Smooth muscle cell (in vitro differentiated cells): ENCODE results near the gene RNF150. TPM values are rescaled to one million over a fixed set of nuclear protein-coding genes. Genes with fewer than 3 reads are reported as not detected.

ENCODE experiments used
- DNase-seq: peaks from one replicate; lab custom pipeline; 2025; ENCODE audit not compliant: unreplicated experiment; lab: John Stamatoyannopoulos, UW
- H2AFZ ChIP-seq: fragments of 200-600 bp; sonication (generic); 2 replicates; pipeline ENCODE4 v1.6.0; 2016; ENCODE audit warnings: antibody characterized with exemption, low read depth, mild to moderate bottlenecking
- H3F3A ChIP-seq: fragments of 200-600 bp; sonication (generic); 2 replicates; pipeline ENCODE4 v1.6.0; 2017; ENCODE audit warnings: antibody characterized with exemption, low read depth
- H3K27ac ChIP-seq: fragments of 200-600 bp; sonication (generic); 2 replicates; pipeline ENCODE4 v1.5.1; 2016; ENCODE audit warnings: low read depth, mild to moderate bottlenecking
- H3K27me3 ChIP-seq: fragments of 200-600 bp; sonication (generic); 2 replicates; pipeline ENCODE4 v1.6.1; 2016; ENCODE audit warnings: low read depth, mild to moderate bottlenecking
- H3K36me3 ChIP-seq: fragments of 200-600 bp; sonication (generic); 2 replicates; pipeline ENCODE4 v1.5.1; 2016; ENCODE audit warnings: low read depth
- H3K4me1 ChIP-seq: fragments of 200-600 bp; sonication (generic); 2 replicates; pipeline ENCODE4 v1.5.1; 2016; ENCODE audit warnings: low read depth
- H3K4me2 ChIP-seq: fragments of 200-600 bp; sonication (generic); 2 replicates; pipeline ENCODE4 v1.6.0; 2016; ENCODE audit warnings: mild to moderate bottlenecking
- H3K4me3 ChIP-seq: fragments of 200-600 bp; sonication (generic); 2 replicates; pipeline ENCODE4 v1.5.1; 2016; ENCODE audit warnings: mild to moderate bottlenecking
- H3K79me2 ChIP-seq: fragments of 200-600 bp; sonication (generic); 2 replicates; pipeline ENCODE4 v1.6.0; 2016; ENCODE audit warnings: low read depth, mild to moderate bottlenecking
- H3K9ac ChIP-seq: fragments of 200-600 bp; sonication (generic); 2 replicates; pipeline ENCODE4 v1.6.0; 2016; ENCODE audit warnings: low read depth
- H3K9me3 ChIP-seq: fragments of 200-600 bp; sonication (generic); replicated peaks from 2 replicates; pipeline ENCODE4 v1.5.1; 2016; ENCODE audit warnings: low read depth
- H4K20me1 ChIP-seq: fragments of 200-600 bp; sonication (generic); 2 replicates; pipeline ENCODE4 v1.6.0; 2016; ENCODE audit warnings: low read depth
- WGBS: methylation state at CpG from one replicate; pipeline ENCODE4 v1.1.7; 2016; ENCODE audit warnings: low lambda C conversion rate; 5-methylcytosine and 5-hydroxymethylcytosine counted together
- polyA plus RNA-seq: library from polyadenylated mRNA; unstranded; fragments of >200 nt; fragmentation: Nextera tagmentation; extraction: Ambion mirVana; gene quantifications from 2 replicates; pipeline ENCODE4 v1.2.1, GENCODE V29; 2016
- total RNA-seq: library from RNA; depleted of rRNA; stranded (reverse); fragments of >200 nt; gene quantifications from 2 replicates; pipeline ENCODE4 v1.2.3, GENCODE V29; 2014
- TF ChIP-seq, protein P1 (sequence below): fragments of 200-600 bp; sonication (generic); IDR thresholded peaks from 2 replicates; pipeline ENCODE4 v1.5.1; 2017; ENCODE audit warnings: borderline replicate concordance, mild to moderate bottlenecking, antibody characterized with exemption; ENCODE audit not compliant: insufficient read depth, poor library complexity, severe bottlenecking

RNF150 gene
- total and polyA plus RNA-seq, 2 experiments from 2014 or later: 0.09 to 2.2 TPM

DNA sequence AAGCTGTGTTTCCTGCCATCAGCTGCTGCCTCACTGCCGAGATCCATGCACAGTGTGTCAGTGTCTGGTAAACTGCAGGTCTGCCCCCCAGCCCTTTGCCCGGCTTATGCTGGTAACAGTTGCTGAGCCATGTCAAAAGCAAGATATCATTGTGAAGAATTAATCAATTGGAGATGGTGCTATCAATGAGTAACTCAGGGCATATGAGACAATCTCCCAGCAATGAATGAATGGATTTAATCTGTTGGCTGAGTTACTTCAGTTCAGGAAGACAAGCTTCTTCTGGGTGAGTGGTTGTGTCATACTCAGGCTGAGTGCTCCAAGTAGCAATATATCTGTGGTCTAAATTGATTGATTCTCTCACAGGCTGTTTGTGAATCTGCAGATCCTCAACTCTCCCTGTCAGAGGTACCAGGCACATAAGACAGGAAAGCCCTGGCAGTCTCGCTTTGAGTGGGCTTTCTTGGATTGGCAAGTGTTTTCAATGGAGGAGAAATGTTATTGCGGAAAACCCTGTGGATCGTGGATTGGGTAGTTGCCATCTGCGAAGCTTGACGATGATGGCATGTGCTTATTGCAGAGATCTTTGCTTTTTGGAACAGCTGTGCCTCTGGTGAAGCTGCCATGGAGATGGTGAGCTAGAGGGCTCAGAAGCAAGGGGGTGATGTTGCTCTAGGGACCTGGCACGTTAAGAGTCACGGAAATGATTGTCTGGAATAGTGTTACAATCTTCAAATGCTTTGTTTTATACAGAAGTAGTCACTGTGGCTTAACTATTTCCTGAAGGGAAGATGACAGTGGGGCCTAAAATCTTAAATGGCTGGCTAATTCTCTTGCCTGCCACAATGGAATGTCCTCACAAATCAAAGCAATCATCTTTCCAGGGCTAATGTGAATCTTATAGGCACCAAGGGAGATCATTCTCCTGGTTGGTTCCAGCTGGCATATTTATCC is 229.5 kb downstream of the RNF150 start:
- H3K4me3 ChIP-seq: no peak overlapping the region
- no peak for DNase-seq
- no peak overlapping the region for H3K27ac ChIP-seq
- no peak overlapping the region for H3K4me2 ChIP-seq
- no peaks in the 10 kb centered on the region for H3K79me2 ChIP-seq
- no peaks in the 10 kb centered on the region for H3K4me1 ChIP-seq
- H3K9me3 ChIP-seq: no peaks in the 10 kb centered on the region
- H3K36me3 ChIP-seq: no peaks in the 10 kb centered on the region
- WGBS: 75% methylated on average over 9 of the region's 9 CpGs
- H4K20me1 ChIP-seq: no peaks in the 10 kb centered on the region
- TF ChIP-seq, protein P1, sequence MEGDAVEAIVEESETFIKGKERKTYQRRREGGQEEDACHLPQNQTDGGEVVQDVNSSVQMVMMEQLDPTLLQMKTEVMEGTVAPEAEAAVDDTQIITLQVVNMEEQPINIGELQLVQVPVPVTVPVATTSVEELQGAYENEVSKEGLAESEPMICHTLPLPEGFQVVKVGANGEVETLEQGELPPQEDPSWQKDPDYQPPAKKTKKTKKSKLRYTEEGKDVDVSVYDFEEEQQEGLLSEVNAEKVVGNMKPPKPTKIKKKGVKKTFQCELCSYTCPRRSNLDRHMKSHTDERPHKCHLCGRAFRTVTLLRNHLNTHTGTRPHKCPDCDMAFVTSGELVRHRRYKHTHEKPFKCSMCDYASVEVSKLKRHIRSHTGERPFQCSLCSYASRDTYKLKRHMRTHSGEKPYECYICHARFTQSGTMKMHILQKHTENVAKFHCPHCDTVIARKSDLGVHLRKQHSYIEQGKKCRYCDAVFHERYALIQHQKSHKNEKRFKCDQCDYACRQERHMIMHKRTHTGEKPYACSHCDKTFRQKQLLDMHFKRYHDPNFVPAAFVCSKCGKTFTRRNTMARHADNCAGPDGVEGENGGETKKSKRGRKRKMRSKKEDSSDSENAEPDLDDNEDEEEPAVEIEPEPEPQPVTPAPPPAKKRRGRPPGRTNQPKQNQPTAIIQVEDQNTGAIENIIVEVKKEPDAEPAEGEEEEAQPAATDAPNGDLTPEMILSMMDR: no peak
- no peak overlapping the region for H2AFZ ChIP-seq
- peaks cover 12% of the 10 kb centered on the region for H3K27me3 ChIP-seq
- no peak overlapping the region for H3K9ac ChIP-seq
- no peaks in the 10 kb centered on the region for H3F3A ChIP-seq

DNA sequence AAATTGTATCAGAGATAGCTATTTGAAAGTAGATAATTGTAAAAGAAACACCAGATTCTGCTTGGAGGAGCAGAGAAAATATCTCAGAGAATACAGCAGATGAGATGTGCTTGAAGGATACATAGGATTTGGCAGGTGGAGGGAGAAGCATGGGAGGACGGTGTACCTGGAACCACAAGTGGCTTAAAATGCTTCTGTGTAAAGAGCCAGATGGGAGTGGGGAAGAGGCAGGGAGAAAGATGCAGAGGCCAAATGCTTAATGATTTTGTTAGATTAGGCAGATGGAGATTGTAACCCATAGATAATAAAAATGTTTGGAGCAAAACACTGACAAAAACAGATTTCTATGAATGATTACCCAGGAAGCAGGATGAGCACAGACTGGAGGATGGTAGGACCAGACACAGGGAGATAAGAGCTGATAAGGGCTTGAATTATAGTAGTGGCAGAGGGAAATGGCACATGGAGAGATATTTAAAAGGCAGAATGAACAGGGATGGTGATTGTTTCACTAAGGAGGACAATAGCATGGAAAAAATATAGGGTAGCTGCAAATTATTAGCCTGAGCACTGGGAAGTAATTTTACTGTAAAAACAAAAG is 231.4 kb downstream of the RNF150 start:
- Histone ChIP-seq H3K9ac (no peak overlapping the region), H4K20me1 (no peaks in the 10 kb centered on the region), H3K27ac (no peak overlapping the region), H3K4me1 (no peaks in the 10 kb centered on the region), H3K36me3 (no peaks in the 10 kb centered on the region), H3K27me3 (peaks cover 12% of the 10 kb centered on the region), H2AFZ (no peak overlapping the region), H3K79me2 (no peaks in the 10 kb centered on the region), H3K4me2 (no peak overlapping the region), H3F3A (no peaks in the 10 kb centered on the region), H3K4me3 (no peak overlapping the region), H3K9me3 (no peaks in the 10 kb centered on the region)
- DNase-seq: no peak
- TF ChIP-seq, protein P1: no peak
- WGBS: 82% methylated on average over 1 of the region's 1 CpG

DNA sequence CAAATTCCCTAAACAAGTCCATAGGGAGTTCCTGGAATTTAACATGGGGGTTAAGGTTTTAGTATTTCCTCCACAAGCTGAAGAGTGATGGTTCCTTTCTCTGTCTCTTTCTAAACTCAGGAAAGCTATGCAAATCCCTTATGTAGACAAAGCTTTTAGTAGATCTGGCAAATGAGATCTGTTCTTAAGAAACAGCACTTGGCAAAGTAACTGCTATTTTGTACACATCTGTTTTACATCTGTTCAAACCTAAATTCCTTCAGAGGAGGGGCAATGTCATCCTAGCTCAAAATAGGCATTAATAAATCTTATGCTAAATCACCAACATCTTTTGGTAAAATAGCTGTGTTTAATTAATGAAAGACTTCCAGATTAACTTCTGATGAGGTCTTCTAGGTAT is 239.3 kb downstream of the RNF150 start:
- TF ChIP-seq, protein P1: no peak
- Histone ChIP-seq H4K20me1 (no peaks in the 10 kb centered on the region), H3K4me2 (no peak overlapping the region), H3K4me1 (no peaks in the 10 kb centered on the region), H3K27ac (no peak overlapping the region), H2AFZ (no peak overlapping the region), H3K4me3 (no peak overlapping the region), H3K9me3 (no peaks in the 10 kb centered on the region), H3K9ac (no peak overlapping the region), H3K79me2 (no peaks in the 10 kb centered on the region), H3K27me3 (peaks cover 36% of the 10 kb centered on the region), H3K36me3 (no peaks in the 10 kb centered on the region), H3F3A (no peaks in the 10 kb centered on the region)
- no peak for DNase-seq
